Muscle layer of duodenum (tissue), 2 donors: Measurements from ENCODE around the gene SLC6A13.

ENCODE experiments used
- H3K27ac ChIP-seq: one replicate; pipeline ENCODE4 v1.7.0; 2013; ENCODE audit warnings: mild to moderate bottlenecking, low read length
- H3K27me3 ChIP-seq: one replicate; pipeline ENCODE4 v1.7.0; 2013; ENCODE audit warnings: low read depth, mild to moderate bottlenecking, control low read depth, low read length
- H3K36me3 ChIP-seq, 2 donors: one replicate each; pipeline ENCODE4 v1.7.0; 2013; ENCODE audit warnings: low read length in 2 of 2, control low read depth in 1 of 2, mild to moderate bottlenecking in 1 of 2; ENCODE audit not compliant: insufficient read depth in 2 of 2, control insufficient read depth in 1 of 2
- H3K4me1 ChIP-seq, 2 donors: one replicate each; pipeline ENCODE4 v1.7.0; 2013; ENCODE audit warnings: low read length in 2 of 2, mild to moderate bottlenecking in 2 of 2, control low read depth in 1 of 2, moderate library complexity in 1 of 2; ENCODE audit not compliant: insufficient read depth in 2 of 2, control insufficient read depth in 1 of 2
- H3K4me3 ChIP-seq, 2 donors: one replicate each; pipeline ENCODE4 v1.7.0; 2013; ENCODE audit warnings: low read length in 2 of 2, low read depth in 1 of 2, mild to moderate bottlenecking in 1 of 2
- H3K9me3 ChIP-seq, 2 donors: one replicate each; pipeline ENCODE4 v1.7.0; 2013; ENCODE audit warnings: low read length in 2 of 2, control low read depth in 1 of 2, mild to moderate bottlenecking in 1 of 2; ENCODE audit not compliant: control insufficient read depth in 1 of 2
- donor health status: healthy.

SLC6A13 gene

DNA sequence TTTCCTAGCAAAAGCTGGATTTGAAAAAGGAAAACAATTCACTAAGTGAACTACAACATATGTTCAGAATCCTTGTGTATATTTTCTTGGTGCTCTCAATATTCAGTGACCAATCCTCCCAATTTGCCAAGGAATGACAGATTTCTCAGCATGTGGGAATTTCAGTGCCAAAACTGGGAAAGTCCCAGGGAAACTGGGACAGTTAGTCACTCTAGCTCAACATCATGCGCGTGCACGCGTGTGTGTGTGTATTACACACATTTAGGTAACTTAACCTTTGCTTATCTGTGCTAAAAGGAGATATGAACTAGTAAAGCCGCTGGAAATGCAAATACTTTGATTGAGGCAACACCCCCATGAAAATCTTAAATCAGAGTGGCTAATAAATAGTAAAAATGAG is 26.1 kb upstream of the SLC6A13 start:
- H3K4me3 ChIP-seq, result no peak overlapping the region
- H3K36me3 ChIP-seq, result peaks cover 44 to 48% of the 10 kb centered on the region in 2 donors
- no peaks in the 10 kb centered on the region for H3K4me1 ChIP-seq
- no peaks in the 10 kb centered on the region for H3K9me3 ChIP-seq
- no peak overlapping the region for H3K27ac ChIP-seq
- no peaks in the 10 kb centered on the region for H3K27me3 ChIP-seq

DNA sequence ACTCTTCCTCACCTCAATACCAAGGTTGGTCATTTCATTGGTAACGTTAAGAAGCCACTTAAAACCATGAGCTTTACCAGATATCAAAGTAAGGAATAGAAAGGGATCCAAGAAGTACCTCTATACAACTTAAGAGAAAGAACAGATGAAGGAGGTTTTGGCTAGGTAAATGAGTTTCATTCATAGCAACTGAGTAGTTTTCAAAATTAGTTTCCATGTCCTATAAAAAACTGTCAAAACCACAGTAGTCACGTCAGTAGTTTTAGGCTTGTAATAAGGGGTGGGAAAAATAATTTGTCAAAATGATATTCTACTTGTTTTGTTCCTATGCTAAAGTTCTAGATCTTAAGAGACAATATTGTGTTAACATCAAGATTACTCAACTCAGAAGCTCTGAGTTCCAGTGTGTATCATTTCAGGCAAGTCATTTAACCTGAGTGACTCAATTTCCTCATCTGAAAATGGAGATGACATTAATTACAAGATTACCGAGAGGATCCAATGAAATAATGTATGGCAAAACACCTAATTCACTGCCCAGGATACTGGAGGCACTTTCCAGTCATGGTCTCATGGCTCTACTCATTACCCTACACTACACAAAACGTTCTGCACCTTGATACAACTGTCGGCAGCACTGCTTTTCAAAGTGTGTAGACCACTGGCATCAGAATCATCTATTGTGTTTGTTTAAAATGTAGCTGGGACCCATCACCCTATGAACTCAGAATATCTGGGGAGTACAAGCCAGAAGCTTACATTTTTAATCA is 24.1 kb upstream of the SLC6A13 start:
- no peak overlapping the region for H3K4me3 ChIP-seq
- H3K4me1 ChIP-seq, result no peaks in the 10 kb centered on the region
- H3K27me3 ChIP-seq, result no peaks in the 10 kb centered on the region
- H3K9me3 ChIP-seq, result no peaks in the 10 kb centered on the region
- no peak overlapping the region for H3K27ac ChIP-seq
- peaks cover 30 to 51% of the 10 kb centered on the region in 2 donors for H3K36me3 ChIP-seq

DNA sequence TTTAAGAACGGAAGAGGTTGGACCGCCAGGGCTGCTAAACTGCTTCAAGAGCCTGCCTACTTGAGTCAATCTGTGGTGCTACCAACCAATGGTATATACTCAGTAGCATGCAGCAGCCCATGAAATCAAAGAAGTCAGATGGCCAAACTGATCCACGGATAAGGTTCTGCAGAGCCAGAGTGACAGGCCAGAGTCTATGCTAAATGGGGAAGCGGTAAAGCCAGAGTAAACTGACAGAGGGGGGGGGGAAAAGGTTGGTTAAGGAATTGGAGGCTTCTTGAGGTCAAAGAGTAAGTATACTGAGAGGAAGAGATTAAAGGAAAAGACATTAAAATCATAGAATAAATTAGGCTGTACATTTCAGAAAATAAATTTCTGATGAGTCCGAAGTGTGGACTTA is 15.4 kb upstream of the SLC6A13 start:
- no peak overlapping the region for H3K27ac ChIP-seq
- no peak overlapping the region for H3K4me3 ChIP-seq
- no peaks in the 10 kb centered on the region for H3K4me1 ChIP-seq
- no peaks in the 10 kb centered on the region for H3K27me3 ChIP-seq
- no peaks in the 10 kb centered on the region for H3K9me3 ChIP-seq
- peaks cover 5 to 14% of the 10 kb centered on the region in 2 donors for H3K36me3 ChIP-seq

DNA sequence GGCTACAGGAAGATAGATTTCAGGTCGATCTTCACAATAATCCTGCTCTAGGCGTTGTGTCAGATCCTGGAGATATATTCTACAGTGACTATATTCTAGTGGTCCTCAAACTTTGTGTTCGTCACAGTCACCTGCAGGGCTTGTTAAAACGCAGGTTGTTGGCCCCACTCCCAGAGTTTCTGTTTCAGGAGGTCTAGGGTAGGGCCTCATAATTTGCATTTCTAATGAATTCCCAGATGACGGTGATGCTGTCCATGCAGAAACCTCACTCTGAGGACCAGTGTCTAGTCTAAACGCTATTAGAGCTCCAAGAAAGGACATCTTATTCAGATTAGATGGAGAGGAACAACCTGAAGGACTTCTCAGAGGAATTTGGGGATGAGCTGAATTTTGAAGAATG is 13.2 kb upstream of the SLC6A13 start:
- H3K27me3 ChIP-seq, result no peaks in the 10 kb centered on the region
- H3K9me3 ChIP-seq, result no peaks in the 10 kb centered on the region
- no peak overlapping the region for H3K27ac ChIP-seq
- H3K4me3 ChIP-seq, result no peak overlapping the region
- H3K4me1 ChIP-seq, result peaks cover 0 to 5% of the 10 kb centered on the region in 2 donors
- H3K36me3 ChIP-seq, result peaks cover 5 to 7% of the 10 kb centered on the region in 2 donors

DNA sequence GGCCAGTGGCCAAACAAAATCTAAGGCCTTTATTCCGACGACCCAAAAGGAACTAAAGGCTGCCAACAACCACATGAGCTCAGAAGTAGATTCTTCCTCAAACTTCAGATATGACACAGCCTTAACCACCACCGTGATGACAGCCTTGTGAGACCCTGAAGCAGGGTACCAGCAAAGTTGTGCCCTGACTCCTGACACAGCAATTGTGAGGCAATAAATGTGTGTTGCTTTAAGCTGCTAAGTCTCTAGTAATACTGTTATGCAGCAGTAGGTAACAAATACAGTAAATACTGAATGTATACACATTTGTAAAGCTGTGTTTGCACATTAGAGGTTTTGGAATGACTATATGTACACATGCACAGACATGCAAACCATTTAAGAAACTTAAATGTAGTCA is 10.7 kb upstream of the SLC6A13 start:
- Histone ChIP-seq H3K4me1 (peaks cover 0 to 6% of the 10 kb centered on the region in 2 donors), H3K4me3 (no peak overlapping the region), H3K27me3 (no peaks in the 10 kb centered on the region)

DNA sequence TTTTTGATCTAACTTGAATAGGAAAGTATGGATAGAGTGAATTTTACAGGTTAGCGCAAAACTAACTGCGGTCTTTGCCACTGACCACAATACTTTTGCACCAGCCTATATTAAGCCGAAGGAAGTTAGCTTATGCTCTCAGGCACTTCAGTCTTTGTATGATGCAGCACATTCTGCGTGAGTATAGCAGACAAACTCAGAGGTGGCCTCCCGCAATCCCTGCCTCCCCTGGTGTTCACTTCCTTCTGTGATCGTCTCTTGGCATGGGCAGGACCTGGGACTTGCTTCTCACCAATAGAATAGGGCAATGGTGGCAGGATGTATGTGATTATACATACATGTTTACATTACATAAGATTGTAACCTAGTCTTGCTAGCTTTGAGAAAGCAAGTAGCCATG is 10.3 kb upstream of the SLC6A13 start:
- no peak overlapping the region for H3K4me3 ChIP-seq
- no peak overlapping the region for H3K27ac ChIP-seq
- no peaks in the 10 kb centered on the region for H3K9me3 ChIP-seq
- H3K4me1 ChIP-seq, result peaks cover 0 to 10% of the 10 kb centered on the region in 2 donors
- H3K36me3 ChIP-seq, result no peaks in the 10 kb centered on the region
- no peaks in the 10 kb centered on the region for H3K27me3 ChIP-seq

More for the DNA sequence above, 10.7 kb upstream of the SLC6A13 start:
- no peaks in the 10 kb centered on the region for H3K9me3 ChIP-seq
- H3K36me3 ChIP-seq, result no peaks in the 10 kb centered on the region
- H3K27ac ChIP-seq, result no peak overlapping the region

DNA sequence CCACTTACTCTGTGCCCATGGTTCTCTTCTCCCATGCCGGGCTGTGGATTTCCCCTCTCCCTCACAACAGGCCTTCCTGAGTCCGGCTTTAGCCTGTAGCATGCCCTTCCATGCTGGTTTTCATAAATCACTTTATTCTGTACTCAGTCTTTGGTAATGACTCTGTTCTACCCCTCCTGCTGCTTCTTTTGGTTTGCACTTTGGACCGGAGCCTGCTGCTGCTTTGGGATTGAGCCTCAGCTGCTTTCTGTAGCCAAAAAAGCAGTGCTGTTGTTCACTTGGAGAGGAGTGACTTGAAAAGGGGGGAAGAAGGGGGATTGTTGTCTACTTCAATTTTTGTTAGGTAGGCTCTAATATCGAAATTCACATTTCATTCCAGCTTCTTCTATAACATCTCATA is 8.5 kb upstream of the SLC6A13 start:
- no peak overlapping the region for H3K4me3 ChIP-seq
- H3K27me3 ChIP-seq, result no peaks in the 10 kb centered on the region
- no peaks in the 10 kb centered on the region for H3K9me3 ChIP-seq
- H3K4me1 ChIP-seq, result peaks cover 0 to 10% of the 10 kb centered on the region in 2 donors
- no peaks in the 10 kb centered on the region for H3K36me3 ChIP-seq
- no peak overlapping the region for H3K27ac ChIP-seq

DNA sequence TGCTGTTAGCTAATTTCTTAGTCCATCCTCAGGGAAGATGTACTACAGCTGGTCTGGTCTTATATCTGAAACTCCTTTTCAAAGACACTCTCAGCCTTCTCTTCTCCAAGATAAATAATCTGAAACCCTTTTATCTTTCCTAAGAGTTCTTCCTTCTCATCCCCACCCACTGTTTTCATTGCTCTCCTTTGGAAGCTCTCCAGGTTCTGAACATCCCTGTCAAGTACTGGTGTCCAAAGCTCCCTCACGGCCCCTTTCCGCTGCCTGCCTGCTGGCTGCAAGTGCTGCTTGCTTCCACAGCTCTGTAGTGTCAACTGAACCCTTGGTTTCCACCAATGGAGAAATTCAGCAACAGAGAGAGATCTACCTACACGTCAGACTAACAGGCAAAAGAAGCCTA is 6.6 kb upstream of the SLC6A13 start:
- no peaks in the 10 kb centered on the region for H3K27me3 ChIP-seq
- no peak overlapping the region for H3K27ac ChIP-seq
- no peaks in the 10 kb centered on the region for H3K9me3 ChIP-seq
- H3K4me3 ChIP-seq, result no peak overlapping the region
- peaks cover 0 to 10% of the 10 kb centered on the region in 2 donors for H3K4me1 ChIP-seq
- no peaks in the 10 kb centered on the region for H3K36me3 ChIP-seq

DNA sequence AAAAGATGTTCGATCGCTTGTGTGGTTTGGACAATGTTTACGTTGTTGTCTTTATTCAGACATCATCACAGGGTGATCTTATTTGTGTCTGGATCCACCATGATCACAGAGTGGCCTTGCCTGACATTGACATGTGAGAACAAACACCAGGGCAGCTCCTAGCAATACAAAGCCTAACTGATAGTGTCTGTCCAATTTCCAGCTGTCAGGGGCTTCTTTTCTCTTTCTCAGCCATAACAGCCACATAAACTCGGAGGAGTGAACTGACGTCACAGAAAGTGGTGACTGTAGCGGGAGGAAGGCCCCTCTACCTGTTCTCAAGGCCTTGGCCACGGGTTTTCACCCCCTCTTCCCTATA is 5.8 kb upstream of the SLC6A13 start:
- Histone ChIP-seq H3K27ac (no peak overlapping the region), H3K36me3 (no peaks in the 10 kb centered on the region), H3K9me3 (no peaks in the 10 kb centered on the region), H3K4me1 (peaks cover 0 to 10% of the 10 kb centered on the region in 2 donors), H3K4me3 (no peak overlapping the region), H3K27me3 (no peaks in the 10 kb centered on the region)

DNA sequence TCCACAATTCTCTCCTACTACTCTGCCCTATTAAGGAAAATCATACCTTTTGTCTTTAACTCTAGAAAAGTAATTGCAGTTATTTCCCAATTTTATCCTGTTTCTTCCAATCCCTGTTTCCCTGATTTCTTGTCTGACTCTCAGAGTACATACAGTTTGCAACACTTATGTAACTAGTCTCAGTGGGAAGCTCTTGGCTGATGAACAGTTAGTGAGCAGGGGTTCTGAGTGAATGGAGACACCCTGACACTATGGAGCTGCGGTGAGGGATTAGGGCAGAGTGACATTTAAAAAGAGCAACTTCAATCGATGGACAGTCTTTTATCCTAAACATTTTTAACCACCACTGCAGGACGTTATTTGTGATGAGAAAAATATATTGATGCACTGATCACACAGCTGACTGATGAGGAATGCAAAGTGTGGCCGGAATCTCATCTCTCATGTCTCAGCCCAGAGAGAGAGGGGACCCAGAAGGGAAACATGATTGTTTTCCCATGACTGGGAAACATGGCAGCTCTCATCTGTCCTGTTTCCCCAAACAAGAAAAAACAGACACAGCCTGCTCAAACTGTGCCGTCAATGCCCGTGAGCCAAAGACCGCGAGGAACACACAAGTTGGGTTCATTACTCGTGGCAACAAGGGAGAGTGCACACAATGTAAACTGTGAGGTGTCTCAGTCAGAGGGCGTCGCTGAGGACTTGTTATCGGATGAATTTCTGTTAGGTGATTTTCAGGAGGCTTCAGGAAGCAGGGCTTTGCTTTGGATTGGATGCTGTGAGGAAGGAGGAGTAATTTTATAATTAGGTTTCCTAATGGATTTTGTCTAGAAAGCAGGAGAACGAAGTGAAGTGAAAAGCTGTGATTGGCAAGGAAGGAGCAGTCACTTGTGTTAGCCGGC is 5.2 kb upstream of the SLC6A13 start:
- Histone ChIP-seq H3K4me1 (peaks cover 0 to 10% of the 10 kb centered on the region in 2 donors), H3K36me3 (no peaks in the 10 kb centered on the region), H3K4me3 (no peak overlapping the region), H3K27me3 (no peaks in the 10 kb centered on the region), H3K9me3 (no peaks in the 10 kb centered on the region), H3K27ac (no peak overlapping the region)

DNA sequence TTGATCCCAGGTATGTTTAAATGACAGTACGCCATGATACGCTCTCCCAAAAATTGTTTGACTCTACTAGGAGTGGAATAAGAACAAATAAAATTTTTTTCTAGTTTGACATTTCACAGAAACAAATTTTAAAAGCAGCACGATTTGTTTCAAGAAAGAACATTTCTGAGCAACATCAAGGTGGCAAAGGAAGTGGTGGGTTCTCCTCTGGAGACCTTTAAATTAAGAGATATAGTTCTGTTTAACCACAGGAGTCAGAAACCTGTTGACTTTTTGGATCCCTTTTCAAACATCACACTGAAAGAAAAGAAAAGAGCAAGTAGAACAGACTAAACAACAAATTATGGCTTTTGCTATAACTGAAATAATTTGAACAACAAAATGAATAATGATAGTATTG is 2.5 kb upstream of the SLC6A13 start:
- no peak overlapping the region for H3K4me3 ChIP-seq

More for the DNA sequence above, 2.5 kb upstream of the SLC6A13 start:
- H3K4me1 ChIP-seq, result peaks cover 0 to 6% of the 10 kb centered on the region in 2 donors
- H3K27me3 ChIP-seq, result no peaks in the 10 kb centered on the region
- no peaks in the 10 kb centered on the region for H3K36me3 ChIP-seq
- no peaks in the 10 kb centered on the region for H3K9me3 ChIP-seq
- H3K27ac ChIP-seq, result no peak overlapping the region
